Measurements from ENCODE around the gene GYS2. TPM values are rescaled to one million over a fixed set of nuclear protein-coding genes. Genes with fewer than 3 reads are reported as not detected.
A peak's percentile ranks its signal among the peaks of the same experiment; 100 is the strongest.

The GYS2 gene
- 0.08 TPM for total RNA-seq (ENCODE audit: unreplicated experiment)
- long read RNA-seq = 0 reads

DNA sequence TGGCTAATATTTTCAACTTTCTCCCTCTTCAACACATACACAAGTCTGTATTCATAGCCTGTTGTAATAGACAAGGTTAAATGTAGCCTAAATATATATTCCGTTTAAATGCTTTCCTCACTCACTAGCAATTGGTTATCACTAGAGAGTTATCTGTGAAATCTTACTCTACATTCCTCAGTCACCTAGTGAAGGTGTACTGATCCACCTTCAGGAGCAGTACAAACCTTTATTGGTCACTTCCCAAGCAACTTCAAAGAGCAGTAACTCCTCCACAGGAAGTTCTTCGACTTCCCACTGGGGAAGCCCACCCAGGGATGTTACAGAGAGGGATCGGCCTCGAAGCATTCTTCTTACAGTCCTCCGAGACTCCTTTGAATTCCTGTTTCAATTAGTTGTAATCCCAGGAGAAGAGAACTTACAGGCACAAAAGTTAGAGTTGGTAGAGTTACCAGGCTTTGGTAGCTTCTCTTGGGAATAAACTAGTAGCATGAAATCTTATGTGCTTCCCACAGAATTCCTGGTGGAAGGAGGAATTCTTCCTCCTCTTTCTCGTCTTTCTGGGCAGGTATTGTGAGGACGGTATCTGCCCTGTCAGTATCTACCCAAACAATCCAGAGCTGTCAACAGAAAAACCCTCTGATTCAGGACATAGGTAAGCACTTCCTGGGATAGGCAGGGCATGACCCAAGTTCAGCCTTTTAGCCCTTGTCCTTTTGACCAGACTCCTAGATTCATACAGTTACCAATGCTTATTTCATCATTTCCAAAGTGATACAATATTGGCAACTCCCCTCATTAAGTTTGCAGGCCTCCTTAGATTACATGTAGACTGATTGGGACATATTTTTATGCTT lies at the start of gene GYS2:
Gene GYS2, minus strand, starts transcription at position 603 of the 857 bp plus-strand sequence. Its CDS starts 255 bp downstream, at position 348.
- Mint-ChIP-seq H3K27me3 (ENCODE audit: unreplicated experiment) (no peaks in the 10 kb centered on the region), H3K9me3 (ENCODE audit: unreplicated experiment) (no peaks in the 10 kb centered on the region), H3K4me3 (ENCODE audit: unreplicated experiment) (no peak within 1 kb of the TSS), H3K4me1 (ENCODE audit: unreplicated experiment) (peaks cover 6% of the 10 kb centered on the region), H3K27ac (ENCODE audit: unreplicated experiment) (no peak within 1 kb of the TSS), H3K36me3 (ENCODE audit: low read depth, unreplicated experiment) (no peaks in the 10 kb centered on the region)
- TF ChIP-seq, protein P1, sequence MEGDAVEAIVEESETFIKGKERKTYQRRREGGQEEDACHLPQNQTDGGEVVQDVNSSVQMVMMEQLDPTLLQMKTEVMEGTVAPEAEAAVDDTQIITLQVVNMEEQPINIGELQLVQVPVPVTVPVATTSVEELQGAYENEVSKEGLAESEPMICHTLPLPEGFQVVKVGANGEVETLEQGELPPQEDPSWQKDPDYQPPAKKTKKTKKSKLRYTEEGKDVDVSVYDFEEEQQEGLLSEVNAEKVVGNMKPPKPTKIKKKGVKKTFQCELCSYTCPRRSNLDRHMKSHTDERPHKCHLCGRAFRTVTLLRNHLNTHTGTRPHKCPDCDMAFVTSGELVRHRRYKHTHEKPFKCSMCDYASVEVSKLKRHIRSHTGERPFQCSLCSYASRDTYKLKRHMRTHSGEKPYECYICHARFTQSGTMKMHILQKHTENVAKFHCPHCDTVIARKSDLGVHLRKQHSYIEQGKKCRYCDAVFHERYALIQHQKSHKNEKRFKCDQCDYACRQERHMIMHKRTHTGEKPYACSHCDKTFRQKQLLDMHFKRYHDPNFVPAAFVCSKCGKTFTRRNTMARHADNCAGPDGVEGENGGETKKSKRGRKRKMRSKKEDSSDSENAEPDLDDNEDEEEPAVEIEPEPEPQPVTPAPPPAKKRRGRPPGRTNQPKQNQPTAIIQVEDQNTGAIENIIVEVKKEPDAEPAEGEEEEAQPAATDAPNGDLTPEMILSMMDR (IDR thresholded peaks at IDR 0.05; ENCODE audit: unreplicated experiment) = no peak
- DNase-seq (ENCODE audit: low spot score) = peak; percentile 3

DNA sequence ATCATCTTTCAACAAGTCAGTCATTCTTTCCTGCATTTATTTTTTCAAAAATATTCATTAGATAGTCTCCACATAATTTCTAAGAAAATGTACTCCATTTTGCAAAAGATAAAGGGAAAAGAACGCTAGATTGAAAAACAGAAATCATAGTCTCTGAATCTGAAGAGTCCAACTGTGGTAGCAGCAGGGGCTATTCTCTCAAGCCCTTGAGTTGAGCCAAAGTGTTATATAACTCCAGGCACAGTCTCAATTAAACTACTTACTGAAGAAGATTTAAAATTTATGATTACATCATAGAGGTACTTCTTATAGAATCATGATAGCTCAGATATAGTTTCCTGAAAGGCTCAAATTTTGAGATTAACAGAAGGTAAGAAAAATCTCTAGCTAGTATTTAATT lies 47.2 kb upstream of the GYS2 start:
- H3K27me3 Mint-ChIP-seq (ENCODE audit: unreplicated experiment) = no peaks in the 10 kb centered on the region
- no peak for DNase-seq (ENCODE audit: low spot score)
- no peak overlapping the region for H3K27ac Mint-ChIP-seq (ENCODE audit: unreplicated experiment)
- TF ChIP-seq, protein P1 (IDR thresholded peaks at IDR 0.05; ENCODE audit: unreplicated experiment) = no peak
- no peaks in the 10 kb centered on the region for H3K9me3 Mint-ChIP-seq (ENCODE audit: unreplicated experiment)
- peaks cover 15% of the 10 kb centered on the region for H3K36me3 Mint-ChIP-seq (ENCODE audit: low read depth, unreplicated experiment)
- no peak overlapping the region for H3K4me3 Mint-ChIP-seq (ENCODE audit: unreplicated experiment)
- H3K4me1 Mint-ChIP-seq (ENCODE audit: unreplicated experiment) = peaks cover 19% of the 10 kb centered on the region

- peaks cover 13% of the 10 kb centered on the region for H3K4me1 Mint-ChIP-seq (ENCODE audit: unreplicated experiment)
Measured at GRCh38 chr12:21650997-21651396, 46.4 kb upstream of the GYS2 start.

GRCh38 chr12:21649034-21649433 lies 44.4 kb upstream of the GYS2 start:
- DNase-seq (ENCODE audit: low spot score) = no peak
- Mint-ChIP-seq H3K36me3 (ENCODE audit: low read depth, unreplicated experiment) (peaks cover 23% of the 10 kb centered on the region), H3K27me3 (ENCODE audit: unreplicated experiment) (peaks cover 1% of the 10 kb centered on the region), H3K4me3 (ENCODE audit: unreplicated experiment) (no peak overlapping the region), H3K27ac (ENCODE audit: unreplicated experiment) (no peak overlapping the region), H3K9me3 (ENCODE audit: unreplicated experiment) (no peaks in the 10 kb centered on the region), H3K4me1 (ENCODE audit: unreplicated experiment) (peaks cover 25% of the 10 kb centered on the region)
- TF ChIP-seq, protein P1 (IDR thresholded peaks at IDR 0.05; ENCODE audit: unreplicated experiment) = no peak

More at GRCh38 chr12:21650997-21651396, 46.4 kb upstream of the GYS2 start:
- peaks cover 15% of the 10 kb centered on the region for H3K36me3 Mint-ChIP-seq (ENCODE audit: low read depth, unreplicated experiment)
- H3K27me3 Mint-ChIP-seq (ENCODE audit: unreplicated experiment) = peaks cover 1% of the 10 kb centered on the region
- H3K27ac Mint-ChIP-seq (ENCODE audit: unreplicated experiment) = no peak overlapping the region
- no peak for DNase-seq (ENCODE audit: low spot score)
- TF ChIP-seq, protein P1 (IDR thresholded peaks at IDR 0.05; ENCODE audit: unreplicated experiment) = no peak
- H3K4me3 Mint-ChIP-seq (ENCODE audit: unreplicated experiment) = no peak overlapping the region
- no peaks in the 10 kb centered on the region for H3K9me3 Mint-ChIP-seq (ENCODE audit: unreplicated experiment)

DNA sequence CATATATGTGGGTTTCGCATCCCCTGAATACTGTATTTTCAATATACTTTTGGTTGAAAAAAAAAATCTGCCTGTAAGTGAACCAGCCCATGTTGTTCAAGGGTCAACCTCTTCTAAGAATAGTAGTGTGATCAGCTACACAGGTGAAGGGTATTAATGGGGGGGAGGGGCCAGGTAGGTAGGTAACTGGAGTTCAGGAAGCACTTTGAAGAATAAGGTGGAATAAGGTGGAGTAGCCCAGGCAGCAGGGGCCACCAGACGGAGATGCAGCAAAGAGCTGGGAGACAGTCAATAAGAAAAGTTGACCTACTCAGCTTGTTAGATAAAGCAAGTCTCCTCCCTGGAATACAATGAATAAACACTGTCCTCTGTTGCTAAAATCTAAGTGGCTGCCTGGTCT lies 43.7 kb upstream of the GYS2 start:
- peaks cover 25% of the 10 kb centered on the region for H3K4me1 Mint-ChIP-seq (ENCODE audit: unreplicated experiment)
- H3K4me3 Mint-ChIP-seq (ENCODE audit: unreplicated experiment) = no peak overlapping the region
- peaks cover 27% of the 10 kb centered on the region for H3K36me3 Mint-ChIP-seq (ENCODE audit: low read depth, unreplicated experiment)
- H3K27ac Mint-ChIP-seq (ENCODE audit: unreplicated experiment) = no peak overlapping the region
- H3K9me3 Mint-ChIP-seq (ENCODE audit: unreplicated experiment) = no peaks in the 10 kb centered on the region
- peaks cover 1% of the 10 kb centered on the region for H3K27me3 Mint-ChIP-seq (ENCODE audit: unreplicated experiment)
- DNase-seq (ENCODE audit: low spot score) = no peak
- TF ChIP-seq, protein P1 (IDR thresholded peaks at IDR 0.05; ENCODE audit: unreplicated experiment) = no peak
